ENCODE measurements around the gene ARHGDIA.
A peak's percentile ranks its signal among the peaks of the same experiment; 100 is the strongest.

DNA sequence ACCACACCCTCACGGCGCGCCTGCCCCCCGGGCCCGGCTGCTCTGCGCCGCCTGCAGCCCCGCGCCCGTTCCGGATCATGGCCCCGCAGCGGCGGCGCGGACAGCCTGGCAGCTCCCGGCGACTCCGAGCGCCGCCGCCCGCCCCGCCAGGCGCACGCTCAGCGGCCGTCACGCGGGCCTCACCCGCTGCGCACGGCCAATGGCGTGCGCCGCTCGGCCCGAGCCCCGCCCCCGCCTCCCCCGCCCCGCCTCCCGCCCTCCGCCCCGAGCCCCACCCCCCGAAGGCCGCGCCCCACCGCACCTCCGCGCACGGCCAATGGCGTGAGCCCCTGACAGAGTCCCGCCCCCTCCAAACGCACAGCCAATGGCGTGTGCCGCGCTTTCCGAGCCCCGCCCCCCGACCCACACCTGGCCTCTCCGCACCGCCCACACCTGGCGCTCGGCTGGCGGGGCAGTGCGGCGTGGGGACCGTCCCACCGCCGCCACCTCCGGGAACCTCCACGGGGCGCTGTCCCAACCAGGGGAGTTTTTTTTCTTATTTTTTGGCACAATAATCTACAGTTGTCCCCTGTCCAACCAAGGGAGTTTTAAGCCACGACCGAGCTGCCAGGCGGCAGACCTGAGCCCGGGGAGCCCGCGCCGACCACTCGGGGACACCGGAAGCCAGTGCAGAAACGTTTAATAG lies 40.3 kb upstream of the ARHGDIA start, which contains the start of gene PCYT2:
- peak in 1 of 5 experiments; percentile 8 for TF ChIP-seq CTCF (IDR thresholded peaks at IDR 0.05)
- TF ChIP-seq POLR2A (IDR thresholded peaks at IDR 0.05): peak in 1 of 2 donors; percentile 77
